CD14-positive monocyte (primary cell): ENCODE measurements around the gene ZFP3. TPM values are rescaled to one million over a fixed set of nuclear protein-coding genes. Genes with fewer than 3 reads are reported as not detected.

Experiments used
- DNase-seq, 3 donors: peaks; one replicate each; pipeline ENCODE4 v3.0.0-alpha.2; 2011 to 2022
- H2AFZ ChIP-seq: 2 replicates; pipeline ENCODE4 v1.6.0; 2012; ENCODE audit warnings: mild to moderate bottlenecking, low read depth, low read length, inconsistent platforms; ENCODE audit not compliant: insufficient read depth, poor library complexity, severe bottlenecking
- H3K27ac ChIP-seq, 2 donors: 1 replicate in 1 of 2; 2 replicates in 1 of 2; pipeline ENCODE4 v1.5.1; 2012 to 2013; ENCODE audit warnings: low read length in 2 of 2, control low read depth in 1 of 2, inconsistent platforms in 1 of 2, low read depth in 1 of 2, mild to moderate bottlenecking in 1 of 2
- H3K27me3 ChIP-seq, 2 donors: one replicate each; pipeline versions ENCODE4 v1.6.0 to v1.6.1; 2011 to 2013; ENCODE audit warnings: low read length in 2 of 2; ENCODE audit not compliant: control insufficient read depth in 2 of 2, insufficient read depth in 2 of 2
- H3K36me3 ChIP-seq, 2 donors: replicated peaks in 1 of 2; 1 replicate in 1 of 2; 2 replicates in 1 of 2; pipeline versions ENCODE4 v1.5.1 to v1.6.1; 2012 to 2013; ENCODE audit warnings: low read length in 2 of 2, control low read depth in 1 of 2, inconsistent platforms in 1 of 2, mild to moderate bottlenecking in 1 of 2; ENCODE audit not compliant: insufficient read depth in 2 of 2, control insufficient read depth in 1 of 2
- H3K4me1 ChIP-seq, 2 donors: 1 replicate in 1 of 2; 2 replicates in 1 of 2; pipeline versions ENCODE4 v1.5.1 to v1.6.1; 2012 to 2013; ENCODE audit warnings: low read length in 2 of 2, control low read depth in 1 of 2, inconsistent platforms in 1 of 2, mild to moderate bottlenecking in 1 of 2, moderate library complexity in 1 of 2; ENCODE audit not compliant: insufficient read depth in 2 of 2, control insufficient read depth in 1 of 2
- H3K4me2 ChIP-seq: replicated peaks from 2 replicates; pipeline ENCODE3; 2012; ENCODE audit warnings: low read length, moderate library complexity, mild to moderate bottlenecking; ENCODE audit not compliant: poor library complexity, severe bottlenecking; ENCODE audit errors: extremely low read depth
- H3K4me3 ChIP-seq, 3 experiments: fragments of 200-600 bp in 1 of 3; sonication (generic) in 1 of 3; replicated peaks in 1 of 3; 1 replicate in 2 of 3; 2 replicates in 1 of 3; pipeline ENCODE4 v1.5.1; 2011 to 2013; ENCODE audit warnings: low read length in 3 of 3, mild to moderate bottlenecking in 3 of 3, control low read depth in 2 of 3, low read depth in 2 of 3, inconsistent platforms in 1 of 3, moderate library complexity in 1 of 3
- H3K79me2 ChIP-seq: 2 replicates; pipeline ENCODE4 v1.6.0; 2012; ENCODE audit warnings: mild to moderate bottlenecking, control low read depth, inconsistent platforms, low read length, moderate library complexity; ENCODE audit not compliant: insufficient read depth
- H3K9ac ChIP-seq: 2 replicates; pipeline ENCODE4 v1.6.0; 2017; ENCODE audit warnings: low read length, mild to moderate bottlenecking; ENCODE audit not compliant: insufficient read depth, poor library complexity, severe bottlenecking
- H3K9me3 ChIP-seq, 2 donors: replicated peaks in 1 of 2; 1 replicate in 1 of 2; 2 replicates in 1 of 2; pipeline versions ENCODE4 v1.5.1 to v1.6.1; 2012 to 2013; ENCODE audit warnings: low read length in 2 of 2, control low read depth in 1 of 2; ENCODE audit not compliant: control insufficient read depth in 1 of 2, insufficient read depth in 1 of 2
- H4K20me1 ChIP-seq: 2 replicates; pipeline ENCODE4 v1.6.0; 2012; ENCODE audit warnings: mild to moderate bottlenecking, low read length, control low read depth, moderate library complexity; ENCODE audit not compliant: insufficient read depth
- H3K27ac Mint-ChIP-seq, 7 donors: one replicate each; pipeline ENCODE4 v1.8.0; 2020; ENCODE audit warnings: mild to moderate bottlenecking in 7 of 7, mixed read lengths in 7 of 7, moderate library complexity in 6 of 7, inconsistent platforms in 2 of 7
- H3K27me3 Mint-ChIP-seq, 3 donors: one replicate each; pipeline ENCODE4 v1.8.0; 2021 to 2022; ENCODE audit warnings: low read depth in 3 of 3, mild to moderate bottlenecking in 3 of 3, mixed read lengths in 3 of 3, moderate library complexity in 3 of 3, inconsistent platforms in 1 of 3
- H3K36me3 Mint-ChIP-seq, 2 donors: one replicate each; pipeline ENCODE4 v1.8.0; 2020; ENCODE audit warnings: mixed read lengths in 2 of 2, inconsistent platforms in 1 of 2, mild to moderate bottlenecking in 1 of 2
- H3K4me1 Mint-ChIP-seq: one replicate; pipeline ENCODE4 v1.8.0; 2020; ENCODE audit warnings: mild to moderate bottlenecking, mixed read lengths
- H3K4me3 Mint-ChIP-seq, 2 donors: one replicate each; pipeline ENCODE4 v1.8.0; 2020; ENCODE audit warnings: mild to moderate bottlenecking in 2 of 2, mixed read lengths in 2 of 2, moderate library complexity in 1 of 2
- H3K9me3 Mint-ChIP-seq, 7 donors: one replicate each; pipeline ENCODE4 v1.8.0; 2020 to 2022; ENCODE audit warnings: mixed read lengths in 7 of 7, mild to moderate bottlenecking in 6 of 7, moderate library complexity in 6 of 7, inconsistent platforms in 2 of 7
- WGBS: methylation state at CpG from one replicate; pipeline ENCODE4 v1.1.5; 2013; ENCODE audit warnings: missing lambda C conversion rate; ENCODE audit not compliant: insufficient coverage; 5-methylcytosine and 5-hydroxymethylcytosine counted together
- intact Hi-C, 2 donors: fragments of 100-400 bp; cut with micrococcal nuclease; formaldehyde crosslinking; loops; one replicate each; pipeline versions ENCODE4 v1.15.0 to v1.15.1; 2023
- polyA plus RNA-seq, 3 donors: library from polyadenylated mRNA; depleted of rRNA in 1 of 3; unstranded in 2 of 3; stranded (reverse) in 1 of 3; fragments of 300-500 nt in 2 of 3; fragments of >200 nt in 1 of 3; fragmentation: Illumina TruSeq in 2 of 3; gene quantifications; 1 replicate in 2 of 3; 2 replicates in 1 of 3; pipeline ENCODE4 v1.2.3, GENCODE V29; 2012 to 2021
- TF ChIP-seq, protein P1 (sequence below): fragments of 200-600 bp; IDR thresholded peaks from one replicate; pipeline ENCODE4 v1.8.0; 2022; ENCODE audit warnings: antibody characterized with exemption, mild to moderate bottlenecking

ZFP3 gene
- polyA plus RNA-seq, 3 donors: 0.39 to 1.9 (median 0.75) TPM

DNA sequence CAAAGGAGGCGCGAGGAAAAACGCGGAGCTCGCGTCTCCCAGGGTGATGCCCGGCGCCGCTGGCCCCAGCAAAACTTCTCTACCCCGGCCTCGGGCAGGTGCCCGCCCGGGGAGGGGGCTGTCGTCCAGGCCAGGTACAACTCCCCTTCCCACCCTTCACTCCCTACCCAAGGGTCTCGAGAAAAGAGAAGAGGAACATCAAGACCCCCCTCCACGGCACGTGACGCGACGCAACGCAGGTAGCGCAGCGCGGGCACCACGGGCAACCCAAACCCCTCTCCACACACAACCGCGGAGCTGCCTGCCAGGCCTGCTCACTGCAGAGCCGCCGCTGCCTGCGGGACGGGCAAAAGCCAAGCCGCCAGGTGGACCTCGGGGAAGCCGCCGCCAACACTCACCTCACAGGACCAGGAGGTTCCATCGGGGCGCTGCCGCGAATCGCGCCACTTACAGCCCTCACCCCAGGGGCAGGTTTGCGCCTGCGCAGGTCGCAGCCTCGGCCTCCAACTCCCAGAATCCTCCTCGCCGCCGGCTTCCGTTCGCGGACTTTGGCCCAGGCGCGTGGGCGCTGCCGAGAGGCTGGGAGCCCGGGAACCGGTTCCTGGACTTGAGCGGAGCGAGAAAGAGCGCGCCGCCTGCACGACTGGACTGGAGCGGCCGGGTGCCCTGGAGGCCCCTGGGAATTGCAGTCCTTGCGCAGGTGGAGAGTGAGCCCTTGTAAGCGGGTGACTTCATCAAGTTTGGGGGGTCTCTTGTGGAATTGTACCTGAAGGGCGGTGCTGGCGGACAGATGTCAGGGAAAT, 33.3 kb downstream of the ZFP3 start, which contains the start of gene ZNF232:
Gene ZNF232, minus strand, starts transcription at position 477 of the 803 bp plus-strand sequence. Its CDS starts 56 bp downstream, at position 421.
- under 1% methylated on average over 51 of the region's 69 CpGs for WGBS
- H3K9ac ChIP-seq: peak within 1 kb of the TSS; percentile 66
- H3K79me2 ChIP-seq: no peaks in the 10 kb centered on the region
- H3K36me3 Mint-ChIP-seq: peaks cover 38 to 44% of the 10 kb centered on the region in 2 donors
- peaks cover 22% of the 10 kb centered on the region for H3K4me1 Mint-ChIP-seq
- H3K9me3 Mint-ChIP-seq: peaks cover 22 to 45% (median 32%) of the 10 kb centered on the region in 7 donors
- peak within 1 kb of the TSS; percentile 57 to 94 (median 90) for H3K4me3 ChIP-seq
- H2AFZ ChIP-seq: peak within 1 kb of the TSS; percentile 97
- H3K4me2 ChIP-seq: peak within 1 kb of the TSS; percentile 98
- intact Hi-C loops: loop anchor here (2.0 to 5.0 kb wide), 2 partner anchors 33 to 171 kb away; partner anchors contain the start of genes RABEP1 (in 1 of the 2) and ZFP3 (in 1 of the 2)
- peak within 1 kb of the TSS in 1 of 2 donors; percentile 39 for H3K27ac ChIP-seq
- peaks cover 12 to 20% of the 10 kb centered on the region in 2 donors for H3K9me3 ChIP-seq
- peak; percentile 84 to 87 (median 85) for DNase-seq
- peaks cover 14 to 28% of the 10 kb centered on the region in 2 donors for H3K4me1 ChIP-seq
- H3K27me3 ChIP-seq: peaks cover 11 to 20% of the 10 kb centered on the region in 2 donors
- H4K20me1 ChIP-seq: no peaks in the 10 kb centered on the region
- H3K36me3 ChIP-seq: peaks cover 11 to 29% of the 10 kb centered on the region in 2 donors
- peak within 1 kb of the TSS; percentile 90 to 94 for H3K4me3 Mint-ChIP-seq
- TF ChIP-seq, protein P1, sequence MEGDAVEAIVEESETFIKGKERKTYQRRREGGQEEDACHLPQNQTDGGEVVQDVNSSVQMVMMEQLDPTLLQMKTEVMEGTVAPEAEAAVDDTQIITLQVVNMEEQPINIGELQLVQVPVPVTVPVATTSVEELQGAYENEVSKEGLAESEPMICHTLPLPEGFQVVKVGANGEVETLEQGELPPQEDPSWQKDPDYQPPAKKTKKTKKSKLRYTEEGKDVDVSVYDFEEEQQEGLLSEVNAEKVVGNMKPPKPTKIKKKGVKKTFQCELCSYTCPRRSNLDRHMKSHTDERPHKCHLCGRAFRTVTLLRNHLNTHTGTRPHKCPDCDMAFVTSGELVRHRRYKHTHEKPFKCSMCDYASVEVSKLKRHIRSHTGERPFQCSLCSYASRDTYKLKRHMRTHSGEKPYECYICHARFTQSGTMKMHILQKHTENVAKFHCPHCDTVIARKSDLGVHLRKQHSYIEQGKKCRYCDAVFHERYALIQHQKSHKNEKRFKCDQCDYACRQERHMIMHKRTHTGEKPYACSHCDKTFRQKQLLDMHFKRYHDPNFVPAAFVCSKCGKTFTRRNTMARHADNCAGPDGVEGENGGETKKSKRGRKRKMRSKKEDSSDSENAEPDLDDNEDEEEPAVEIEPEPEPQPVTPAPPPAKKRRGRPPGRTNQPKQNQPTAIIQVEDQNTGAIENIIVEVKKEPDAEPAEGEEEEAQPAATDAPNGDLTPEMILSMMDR: no peak
- peaks cover 18 to 26% (median 25%) of the 10 kb centered on the region in 3 donors for H3K27me3 Mint-ChIP-seq
- peak within 1 kb of the TSS; percentile 22 to 78 (median 66) for H3K27ac Mint-ChIP-seq
